ENCODE measurements around the gene DDA1. TPM values are rescaled to one million over a fixed set of nuclear protein-coding genes. Genes with fewer than 3 reads are reported as not detected.
A peak's percentile ranks its signal among the peaks of the same experiment; 100 is the strongest.

The DDA1 gene
- total RNA-seq, 4 donors from 2014 or later, result 16.4 to 30.7 (median 26.3) TPM

GRCh38 chr19:17328517-17329365 lies 19.4 kb downstream of the DDA1 start:
- 27 to 50% methylated on average over 38 to 59 of the region's 94 CpGs for WGBS, 2 donors
- intact Hi-C loops (cut with DNase I; ENCODE audit: low total_unique reads), result no loop called here
- no peak for DNase-seq (ENCODE audit: low spot score in 2 of 2)
- no peak for TF ChIP-seq CTCF (IDR thresholded peaks at IDR 0.05)
- no peak for TF ChIP-seq POLR2A (IDR thresholded peaks at IDR 0.05)
- H3K4me3 ChIP-seq (ENCODE audit: low read depth, poor library complexity, severe bottlenecking), result peak overlapping the region; percentile 18

GRCh38 chr19:17329366-17330261 lies 20.3 kb downstream of the DDA1 start:
- 58 to 69% methylated on average over 42 to 51 of the region's 51 CpGs for WGBS, 2 donors
- no peak overlapping the region for H3K4me3 ChIP-seq (ENCODE audit: low read depth, poor library complexity, severe bottlenecking)
- DNase-seq (ENCODE audit: low spot score in 2 of 2), result no peak
- intact Hi-C loops (cut with DNase I; ENCODE audit: low total_unique reads), result no loop called here
- no peak for TF ChIP-seq CTCF (IDR thresholded peaks at IDR 0.05)
- TF ChIP-seq POLR2A (IDR thresholded peaks at IDR 0.05), result no peak

- H3K4me3 ChIP-seq (ENCODE audit: low read depth, poor library complexity, severe bottlenecking), result no peak overlapping the region
- 90 to 91% methylated on average over 24 of the region's 24 CpGs for WGBS, 2 donors
- no peak for DNase-seq (ENCODE audit: low spot score in 2 of 2)
- intact Hi-C loops (cut with DNase I; ENCODE audit: low total_unique reads), result no loop called here
- no peak for TF ChIP-seq POLR2A (IDR thresholded peaks at IDR 0.05)
- no peak for TF ChIP-seq CTCF (IDR thresholded peaks at IDR 0.05)
These were observed 21.1 kb downstream of the DDA1 start for GRCh38 chr19:17330262-17331044.

GRCh38 chr19:17331045-17331558 lies 21.7 kb downstream of the DDA1 start:
- intact Hi-C loops (cut with DNase I; ENCODE audit: low total_unique reads), result no loop called here
- TF ChIP-seq CTCF (IDR thresholded peaks at IDR 0.05) (no peak), POLR2A (IDR thresholded peaks at IDR 0.05) (no peak)
- H3K4me3 ChIP-seq (ENCODE audit: low read depth, poor library complexity, severe bottlenecking), result no peak overlapping the region
- 73 to 78% methylated on average over 13 of the region's 13 CpGs for WGBS, 2 donors
- DNase-seq (ENCODE audit: low spot score in 2 of 2), result no peak

GRCh38 chr19:17332360-17332676 lies 23.0 kb downstream of the DDA1 start:
- DNase-seq (ENCODE audit: low spot score in 2 of 2), result no peak
- H3K4me3 ChIP-seq (ENCODE audit: low read depth, poor library complexity, severe bottlenecking), result no peak overlapping the region
- 89 to 91% methylated on average over 8 of the region's 8 CpGs for WGBS, 2 donors
- TF ChIP-seq CTCF (IDR thresholded peaks at IDR 0.05), result no peak
- no peak for TF ChIP-seq POLR2A (IDR thresholded peaks at IDR 0.05)
- intact Hi-C loops (cut with DNase I; ENCODE audit: low total_unique reads), result no loop called here

All from lower leg skin (tissue), 4 donors.